ENCODE data around the gene FLNA. TPM values are rescaled to one million over a fixed set of nuclear protein-coding genes. Genes with fewer than 3 reads are reported as not detected.

The FLNA gene
- total and polyA plus RNA-seq, 2 of the 13 experiments (the other 11 are each of a cell fraction or from before 2014, with no cell fraction given), result 83.4 to 174 TPM

DNA sequence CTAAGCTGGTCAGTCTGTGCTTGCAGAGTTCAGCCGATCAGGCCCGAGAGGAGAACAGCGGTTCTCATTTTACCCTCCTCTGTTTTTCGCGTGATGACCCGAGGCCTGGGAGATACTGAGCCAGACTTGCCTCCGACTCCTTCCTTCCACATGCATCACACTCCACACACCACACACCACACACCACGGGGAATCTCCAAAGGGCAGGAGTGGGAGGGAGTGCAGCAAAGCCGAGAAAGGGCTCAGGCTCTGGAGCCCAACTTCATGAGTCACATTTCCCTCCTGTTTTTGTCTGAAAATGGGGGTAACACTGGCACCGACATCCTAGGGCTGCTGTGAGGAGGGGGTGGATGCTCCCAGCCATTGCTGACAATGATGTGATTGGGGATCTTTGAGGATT, 39.9 kb downstream of the FLNA start (continued):
- TF ChIP-seq, protein P1, sequence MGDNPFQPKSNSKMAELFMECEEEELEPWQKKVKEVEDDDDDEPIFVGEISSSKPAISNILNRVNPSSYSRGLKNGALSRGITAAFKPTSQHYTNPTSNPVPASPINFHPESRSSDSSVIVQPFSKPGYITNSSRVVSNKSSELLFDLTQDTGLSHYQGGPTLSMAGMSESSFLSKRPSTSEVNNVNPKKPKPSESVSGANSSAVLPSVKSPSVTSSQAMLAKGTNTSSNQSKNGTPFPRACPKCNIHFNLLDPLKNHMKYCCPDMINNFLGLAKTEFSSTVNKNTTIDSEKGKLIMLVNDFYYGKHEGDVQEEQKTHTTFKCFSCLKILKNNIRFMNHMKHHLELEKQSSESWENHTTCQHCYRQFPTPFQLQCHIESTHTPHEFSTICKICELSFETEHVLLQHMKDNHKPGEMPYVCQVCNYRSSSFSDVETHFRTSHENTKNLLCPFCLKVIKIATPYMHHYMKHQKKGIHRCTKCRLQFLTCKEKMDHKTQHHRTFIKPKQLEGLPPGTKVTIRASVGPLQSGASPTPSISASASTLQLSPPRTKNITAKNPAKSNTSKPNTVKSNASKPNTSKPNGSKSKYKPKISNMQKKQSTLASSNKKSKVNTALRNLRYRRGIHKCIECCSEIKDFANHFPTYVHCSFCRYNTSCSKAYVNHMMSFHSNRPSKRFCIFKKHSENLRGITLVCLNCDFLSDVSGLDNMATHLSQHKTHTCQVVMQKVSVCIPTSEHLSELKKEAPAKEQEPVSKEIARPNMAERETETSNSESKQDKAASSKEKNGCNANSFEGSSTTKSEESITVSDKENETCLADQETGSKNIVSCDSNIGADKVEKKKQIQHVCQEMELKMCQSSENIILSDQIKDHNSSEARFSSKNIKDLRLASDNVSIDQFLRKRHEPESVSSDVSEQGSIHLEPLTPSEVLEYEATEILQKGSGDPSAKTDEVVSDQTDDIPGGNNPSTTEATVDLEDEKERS (CRISPR knock-in tag; IDR thresholded peaks at IDR 0.05), result no peak
- TF ChIP-seq, protein P2, sequence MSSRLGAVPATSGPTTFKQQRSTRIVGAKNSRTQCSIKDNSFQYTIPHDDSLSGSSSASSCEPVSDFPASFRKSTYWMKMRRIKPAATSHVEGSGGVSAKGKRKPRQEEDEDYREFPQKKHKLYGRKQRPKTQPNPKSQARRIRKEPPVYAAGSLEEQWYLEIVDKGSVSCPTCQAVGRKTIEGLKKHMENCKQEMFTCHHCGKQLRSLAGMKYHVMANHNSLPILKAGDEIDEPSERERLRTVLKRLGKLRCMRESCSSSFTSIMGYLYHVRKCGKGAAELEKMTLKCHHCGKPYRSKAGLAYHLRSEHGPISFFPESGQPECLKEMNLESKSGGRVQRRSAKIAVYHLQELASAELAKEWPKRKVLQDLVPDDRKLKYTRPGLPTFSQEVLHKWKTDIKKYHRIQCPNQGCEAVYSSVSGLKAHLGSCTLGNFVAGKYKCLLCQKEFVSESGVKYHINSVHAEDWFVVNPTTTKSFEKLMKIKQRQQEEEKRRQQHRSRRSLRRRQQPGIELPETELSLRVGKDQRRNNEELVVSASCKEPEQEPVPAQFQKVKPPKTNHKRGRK (CRISPR knock-in tag; IDR thresholded peaks at IDR 0.05), result no peak
- TF ChIP-seq CEBPB (IDR thresholded peaks at IDR 0.05; ENCODE audit: borderline replicate concordance, low read depth, low read length) (no peak), ZBTB7B (CRISPR knock-in tag; IDR thresholded peaks at IDR 0.05) (no peak), ZNF383 (CRISPR knock-in tag; IDR thresholded peaks at IDR 0.05; ENCODE audit: borderline replicate concordance) (no peak)
- TF ChIP-seq, protein P3, sequence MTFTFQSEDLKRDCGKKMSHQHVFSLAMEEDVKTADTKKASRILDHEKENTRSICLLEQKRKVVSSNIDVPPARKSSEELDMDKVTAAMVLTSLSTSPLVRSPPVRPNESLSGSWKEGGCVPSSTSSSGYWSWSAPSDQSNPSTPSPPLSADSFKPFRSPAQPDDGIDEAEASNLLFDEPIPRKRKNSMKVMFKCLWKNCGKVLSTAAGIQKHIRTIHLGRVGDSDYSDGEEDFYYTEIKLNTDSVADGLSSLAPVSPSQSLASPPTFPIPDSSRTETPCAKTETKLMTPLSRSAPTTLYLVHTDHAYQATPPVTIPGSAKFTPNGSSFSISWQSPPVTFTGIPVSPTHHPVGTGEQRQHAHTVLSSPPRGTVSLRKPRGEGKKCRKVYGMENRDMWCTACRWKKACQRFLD (CRISPR knock-in tag; IDR thresholded peaks at IDR 0.05; ENCODE audit: borderline replicate concordance), result no peak

DNA sequence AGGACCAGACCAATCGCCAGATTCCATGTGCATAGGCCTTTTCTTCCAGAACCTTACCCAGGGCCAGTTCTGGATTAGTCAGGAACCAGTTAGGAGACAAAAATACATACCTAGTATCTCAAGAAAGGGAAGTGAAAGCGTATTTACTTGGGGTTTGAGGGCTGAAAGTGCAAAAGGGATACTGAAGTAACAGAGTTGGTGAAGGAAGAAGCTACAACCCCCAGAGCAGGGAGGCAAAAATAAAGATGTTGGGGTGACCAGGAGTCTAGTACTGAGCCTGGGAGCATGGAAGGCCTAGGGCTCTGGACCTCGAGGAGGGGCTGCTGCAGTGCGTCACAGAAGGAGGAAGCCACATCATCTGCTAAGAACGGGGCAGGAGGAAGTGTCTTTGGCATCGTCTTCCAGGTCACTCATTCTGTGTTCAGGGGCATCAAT, 40.6 kb downstream of the FLNA start:
- no peak for FAIRE-seq
- Histone ChIP-seq H3K27ac (ENCODE audit: extremely low read length, insufficient read depth, low read length) (no peak overlapping the region), H3K4me2 (ENCODE audit: low read depth, low read length) (no peak overlapping the region), H3K9ac (ENCODE audit: insufficient read depth, low read depth, low read length) (no peak overlapping the region), H3K4me1 (ENCODE audit: insufficient read depth, low read length) (no peaks in the 10 kb centered on the region), H3K36me3 (replicated peaks in 1 of 2; ENCODE audit: control insufficient read depth in 1 of 2, insufficient read depth in 2 of 2, low read length in 2 of 2) (no peaks in the 10 kb centered on the region), H3K9me3 (ENCODE audit: low read length) (no peaks in the 10 kb centered on the region), H3K79me2 (ENCODE audit: insufficient read depth, low read length) (no peaks in the 10 kb centered on the region), H4K20me1 (ENCODE audit: insufficient read depth, low read length) (no peaks in the 10 kb centered on the region), H3K4me3 (replicated peaks in 1 of 3; ENCODE audit: insufficient read depth in 1 of 3, low read depth in 2 of 3, low read length in 3 of 3) (no peak overlapping the region), H2AFZ (ENCODE audit: low read length) (no peak overlapping the region), H3K27me3 (ENCODE audit: control insufficient read depth in 1 of 2, insufficient read depth in 2 of 2, low read length in 2 of 2) (peaks cover 2 to 22% of the 10 kb centered on the region in 2 experiments; a peak in 2 of 5 replicates)
- no peak for ATAC-seq
- POLR2A ChIA-PET, result no interaction called here
- DNase-seq (ENCODE audit: low spot score), result no peak
- in situ Hi-C loops (cut with HindIII; ENCODE audit: extremely low pct_ligation_motif_present, low pct_unique_long_range_greater_than_20kb) (no loop called here), intact Hi-C loops (cut with micrococcal nuclease; ENCODE audit: unreplicated experiment) (no loop called here)
- CTCF ChIA-PET (ENCODE audit: low intra/inter-chr PET ratio, low total read pairs), result no interaction called here
- BruUV-seq (replicated peaks), result no TSS peak
- WGBS (ENCODE audit: low lambda C conversion rate), result 29% methylated on average over 2 of the region's 6 CpGs
- TF ChIP-seq, protein P4, sequence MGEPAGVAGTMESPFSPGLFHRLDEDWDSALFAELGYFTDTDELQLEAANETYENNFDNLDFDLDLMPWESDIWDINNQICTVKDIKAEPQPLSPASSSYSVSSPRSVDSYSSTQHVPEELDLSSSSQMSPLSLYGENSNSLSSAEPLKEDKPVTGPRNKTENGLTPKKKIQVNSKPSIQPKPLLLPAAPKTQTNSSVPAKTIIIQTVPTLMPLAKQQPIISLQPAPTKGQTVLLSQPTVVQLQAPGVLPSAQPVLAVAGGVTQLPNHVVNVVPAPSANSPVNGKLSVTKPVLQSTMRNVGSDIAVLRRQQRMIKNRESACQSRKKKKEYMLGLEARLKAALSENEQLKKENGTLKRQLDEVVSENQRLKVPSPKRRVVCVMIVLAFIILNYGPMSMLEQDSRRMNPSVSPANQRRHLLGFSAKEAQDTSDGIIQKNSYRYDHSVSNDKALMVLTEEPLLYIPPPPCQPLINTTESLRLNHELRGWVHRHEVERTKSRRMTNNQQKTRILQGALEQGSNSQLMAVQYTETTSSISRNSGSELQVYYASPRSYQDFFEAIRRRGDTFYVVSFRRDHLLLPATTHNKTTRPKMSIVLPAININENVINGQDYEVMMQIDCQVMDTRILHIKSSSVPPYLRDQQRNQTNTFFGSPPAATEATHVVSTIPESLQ (CRISPR knock-in tag; conservative IDR thresholded peaks at IDR 0.05), result no peak
- TF ChIP-seq, protein P5, sequence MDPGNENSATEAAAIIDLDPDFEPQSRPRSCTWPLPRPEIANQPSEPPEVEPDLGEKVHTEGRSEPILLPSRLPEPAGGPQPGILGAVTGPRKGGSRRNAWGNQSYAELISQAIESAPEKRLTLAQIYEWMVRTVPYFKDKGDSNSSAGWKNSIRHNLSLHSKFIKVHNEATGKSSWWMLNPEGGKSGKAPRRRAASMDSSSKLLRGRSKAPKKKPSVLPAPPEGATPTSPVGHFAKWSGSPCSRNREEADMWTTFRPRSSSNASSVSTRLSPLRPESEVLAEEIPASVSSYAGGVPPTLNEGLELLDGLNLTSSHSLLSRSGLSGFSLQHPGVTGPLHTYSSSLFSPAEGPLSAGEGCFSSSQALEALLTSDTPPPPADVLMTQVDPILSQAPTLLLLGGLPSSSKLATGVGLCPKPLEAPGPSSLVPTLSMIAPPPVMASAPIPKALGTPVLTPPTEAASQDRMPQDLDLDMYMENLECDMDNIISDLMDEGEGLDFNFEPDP (CRISPR knock-in tag; conservative IDR thresholded peaks at IDR 0.05), result no peak
- TF ChIP-seq KDM3A (CRISPR knock-in tag; IDR thresholded peaks at IDR 0.05; ENCODE audit: low read depth) (no peak), STAT5B (CRISPR knock-in tag; IDR thresholded peaks at IDR 0.05) (no peak), TBX2 (CRISPR knock-in tag; IDR thresholded peaks at IDR 0.05; ENCODE audit: borderline replicate concordance) (no peak)

Measured in HepG2 (cell line).